Measurements from ENCODE around the gene ADORA3. TPM values are rescaled to one million over a fixed set of nuclear protein-coding genes. Genes with fewer than 3 reads are reported as not detected.
A peak's percentile ranks its signal among the peaks of the same experiment; 100 is the strongest.

ADORA3 gene
- total RNA-seq, 1 donor from 2014 or later = 3.6 TPM

- peak; percentile 22 for DNase-seq
These were observed 4.2 kb upstream of the ADORA3 start for GRCh38 chr1:111507411-111508201.

GRCh38 chr1:111506561-111506960 lies 3.1 kb upstream of the ADORA3 start:
- DNase-seq = no peak

- DNase-seq = no peak
These were observed 2.2 kb upstream of the ADORA3 start for GRCh38 chr1:111505641-111506119.

DNA sequence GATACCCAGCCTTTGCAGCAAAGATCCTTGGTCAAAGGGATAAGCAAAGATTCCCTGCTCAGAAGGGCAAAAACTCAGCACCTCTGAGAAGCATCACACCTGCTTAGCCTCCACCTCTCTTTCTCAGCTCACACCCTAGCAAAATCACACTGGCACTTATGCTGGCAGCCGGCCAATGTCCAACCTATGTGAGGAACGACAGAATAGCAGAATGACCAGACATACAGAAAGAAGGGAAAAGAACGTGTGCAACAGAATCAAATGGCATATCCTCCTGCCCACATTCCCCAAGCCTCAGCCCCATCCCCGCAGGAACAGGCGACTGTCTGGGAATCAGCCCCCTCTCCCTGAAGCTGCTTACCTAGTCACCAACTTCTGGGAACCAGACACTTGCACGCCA lies 664 bp upstream of the ADORA3 start:
- DNase-seq = no peak

- no peak for DNase-seq
These were observed 1.8 kb downstream of the ADORA3 start for GRCh38 chr1:111501645-111502044.

DNA sequence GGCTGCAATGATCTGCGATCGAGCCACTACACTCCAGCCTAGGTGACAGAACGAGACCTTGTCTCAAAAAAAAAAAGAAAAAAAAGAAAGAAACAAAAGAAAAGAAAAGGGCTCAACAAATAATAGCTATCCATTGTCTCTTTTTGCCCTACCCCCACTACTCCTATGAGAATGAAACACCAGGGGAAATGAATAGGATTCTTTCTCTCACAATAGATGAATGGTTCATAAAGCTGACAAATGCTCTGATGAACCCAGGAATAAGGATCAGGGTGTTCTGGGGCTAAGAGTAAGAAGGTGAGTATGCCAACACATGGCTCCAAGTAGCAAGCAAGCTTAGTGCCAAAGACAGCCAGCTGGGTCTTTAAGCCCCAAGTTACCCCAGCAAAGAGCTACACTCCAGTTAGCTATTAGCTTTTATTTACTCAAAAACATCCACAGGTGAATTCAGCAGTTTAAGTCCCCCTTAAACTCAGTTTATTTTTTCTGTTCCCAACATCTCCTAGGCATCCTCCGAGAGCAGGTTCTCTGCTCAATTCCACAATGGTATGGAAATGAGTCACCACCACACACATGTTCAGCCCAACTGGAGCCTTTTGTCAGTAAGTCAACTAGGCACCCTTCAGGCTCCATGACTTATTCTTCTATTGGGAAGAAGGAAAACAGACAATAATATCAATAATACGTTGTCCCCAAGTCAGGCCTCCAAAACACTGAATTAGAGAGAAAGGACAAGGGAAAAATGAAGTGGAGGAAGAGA lies 4.2 kb downstream of the ADORA3 start:
- DNase-seq = no peak

GRCh38 chr1:111497592-111497991 lies 5.8 kb downstream of the ADORA3 start:
- DNase-seq = no peak

DNA sequence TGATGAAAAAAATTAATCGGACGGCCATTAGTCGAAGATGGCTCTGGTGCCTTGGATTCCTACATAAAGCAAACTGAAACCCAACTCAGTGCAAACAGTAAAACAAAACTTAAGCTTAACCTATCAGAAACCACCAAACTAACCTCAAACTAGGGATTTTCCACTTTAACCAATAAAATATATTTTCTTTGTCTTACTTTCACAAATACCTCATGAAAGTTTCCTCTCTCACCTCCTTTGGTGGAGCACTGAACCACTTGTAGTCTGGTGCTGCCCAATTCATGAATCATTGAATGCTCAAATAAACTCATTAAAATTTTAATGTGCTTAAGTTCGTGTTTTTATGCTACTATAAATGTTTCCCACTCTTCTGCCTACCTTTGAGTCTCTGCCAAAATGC lies 7.0 kb downstream of the ADORA3 start:
- no peak for DNase-seq

GRCh38 chr1:111491070-111491469 lies 12.4 kb downstream of the ADORA3 start:
- no peak for DNase-seq

DNA sequence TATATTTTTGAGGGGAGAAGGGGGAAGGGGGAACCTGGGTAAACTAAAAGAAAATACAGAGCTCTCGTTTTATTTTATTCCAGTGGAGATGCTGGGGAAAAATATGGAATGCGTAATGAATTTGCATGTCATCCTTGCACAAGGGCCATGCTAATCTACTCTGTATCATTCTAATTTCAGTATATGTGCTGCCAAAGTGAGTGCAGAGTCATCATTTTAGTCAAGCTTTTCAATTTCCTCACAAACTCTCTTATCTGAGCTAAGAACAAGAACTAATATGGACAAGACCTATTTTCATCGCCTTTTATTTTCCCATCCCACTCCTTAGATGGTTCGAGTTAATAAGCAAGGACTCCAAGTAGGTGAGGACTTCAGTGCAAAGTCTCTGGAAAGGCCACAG lies 13.2 kb downstream of the ADORA3 start:
- no peak for DNase-seq

DNA sequence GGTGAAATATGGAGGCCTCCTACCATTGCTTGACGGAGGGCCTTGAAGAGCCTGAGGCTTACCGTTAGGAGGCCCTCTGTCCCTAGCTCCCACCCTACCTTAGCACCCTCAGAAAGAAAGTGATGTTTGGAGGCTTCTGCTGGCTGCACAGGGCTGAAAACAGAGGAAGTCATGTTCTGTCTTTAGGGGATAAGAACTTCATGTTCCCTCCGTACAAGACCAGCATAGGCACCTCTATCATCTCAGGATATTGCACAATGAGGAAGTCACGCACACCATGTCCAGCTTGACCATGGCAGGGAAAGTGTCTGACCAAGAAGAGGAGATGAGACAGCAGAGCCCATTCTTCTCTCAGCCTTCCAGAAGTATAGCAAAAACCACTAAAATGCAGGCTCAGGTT lies 13.8 kb downstream of the ADORA3 start:
- DNase-seq = no peak

DNA sequence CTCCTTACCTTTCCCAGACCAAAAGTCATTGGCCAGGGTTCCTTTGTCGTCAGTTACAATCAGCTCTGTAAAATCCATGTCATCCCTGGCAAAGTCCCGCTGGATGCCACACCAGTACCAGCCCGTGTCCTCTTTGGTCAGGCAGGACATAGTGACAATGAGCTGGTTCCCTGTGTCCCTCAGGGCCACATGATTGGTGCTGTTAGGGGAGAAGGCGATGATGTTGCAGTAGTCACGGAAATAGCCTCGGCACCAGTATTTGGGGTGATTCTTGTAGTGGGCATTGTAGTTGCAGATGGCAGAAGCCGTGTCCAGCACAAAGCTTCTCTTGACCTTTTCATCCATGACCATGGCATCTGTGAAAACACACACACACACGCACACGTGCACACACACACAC lies 14.8 kb downstream of the ADORA3 start:
- peak; percentile 34 for DNase-seq

DNA sequence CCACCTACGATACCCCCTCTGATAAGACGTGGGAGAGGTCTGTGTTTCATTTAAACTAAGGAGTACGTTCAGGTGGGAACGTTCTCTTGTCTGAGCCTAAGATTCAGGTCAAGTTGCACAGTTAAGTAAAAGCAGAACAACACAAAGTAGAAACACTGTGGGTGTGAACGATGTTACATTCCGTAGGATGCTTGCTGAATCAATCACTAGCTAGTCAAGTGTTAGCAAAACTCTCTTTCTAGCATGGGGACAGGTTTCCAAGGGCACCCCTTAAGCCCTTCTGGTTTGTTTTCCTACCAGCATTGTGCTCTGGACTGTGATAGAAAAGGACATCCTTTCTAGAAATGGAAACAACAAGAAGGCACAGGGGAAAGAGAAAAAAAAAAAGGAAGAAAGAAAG lies 16.3 kb downstream of the ADORA3 start:
- DNase-seq = no peak

DNA sequence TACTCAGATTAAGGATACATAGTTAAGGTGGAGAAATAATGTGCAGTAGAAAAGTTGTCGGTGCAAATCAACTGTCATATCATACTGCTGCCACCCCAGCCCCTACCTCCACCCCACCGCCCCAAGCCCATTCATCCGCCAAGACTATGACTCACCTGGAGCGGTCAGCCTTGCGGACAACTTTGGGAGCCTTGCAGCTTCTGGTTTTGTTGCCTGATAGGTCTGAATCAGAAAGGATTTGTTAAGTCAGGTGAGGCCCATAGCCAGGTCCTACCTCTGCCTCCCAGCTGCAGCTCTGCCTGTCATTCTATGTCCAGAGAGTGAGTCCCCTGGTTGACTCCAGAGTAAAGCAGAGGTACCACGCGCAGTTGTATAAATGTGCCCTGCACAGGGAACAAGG lies 17.0 kb downstream of the ADORA3 start:
- no peak for DNase-seq

DNA sequence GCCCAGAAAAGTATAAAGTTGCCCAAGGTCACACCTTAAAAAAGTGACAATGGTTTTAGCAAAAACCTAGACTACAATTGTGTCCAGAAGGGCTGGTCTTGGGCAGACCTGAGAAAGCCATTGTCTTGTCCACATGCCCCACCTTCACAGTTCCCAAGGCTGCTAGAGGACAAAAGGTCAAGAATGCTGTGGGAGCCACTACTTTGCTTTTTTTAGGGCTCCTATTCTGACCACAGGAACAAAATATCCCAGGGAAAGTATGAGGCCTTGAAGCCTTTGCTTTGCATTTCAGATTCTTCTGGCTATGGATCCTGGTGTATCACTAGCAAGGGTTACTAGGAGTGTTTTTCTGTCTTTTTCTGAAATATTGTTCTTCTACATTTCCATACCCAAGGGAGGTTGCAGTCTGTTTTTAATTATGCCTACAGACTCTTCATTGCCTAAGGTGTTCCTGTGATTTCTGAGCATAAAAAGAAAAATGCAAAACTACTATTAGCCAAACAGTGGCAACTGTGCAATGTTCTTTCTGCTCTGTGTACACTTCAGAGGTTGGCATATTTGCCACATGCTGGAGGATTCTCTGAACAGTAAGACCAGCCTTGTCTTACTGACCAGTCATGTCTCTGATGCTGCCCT lies 18.9 kb downstream of the ADORA3 start:
- DNase-seq = no peak

DNA sequence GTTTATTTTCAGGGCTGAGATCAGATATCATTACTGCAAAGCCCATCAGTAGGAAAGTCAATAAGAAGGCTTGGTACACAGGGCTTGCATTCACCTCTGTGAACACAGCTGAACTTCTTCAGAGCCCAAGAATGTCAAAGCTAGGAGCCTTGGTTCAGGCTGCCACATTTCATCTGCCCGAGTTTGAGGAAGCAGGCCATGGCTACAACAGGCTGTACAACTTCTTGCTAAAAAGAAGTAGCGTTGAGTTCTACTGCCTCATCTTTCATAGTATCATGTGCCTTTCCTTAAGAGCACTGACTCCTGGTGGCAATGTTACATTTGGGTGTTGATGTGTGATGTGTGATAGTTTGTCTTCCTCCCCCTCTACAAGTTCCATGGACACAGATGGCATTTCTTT lies 19.6 kb downstream of the ADORA3 start:
- no peak for DNase-seq

DNA sequence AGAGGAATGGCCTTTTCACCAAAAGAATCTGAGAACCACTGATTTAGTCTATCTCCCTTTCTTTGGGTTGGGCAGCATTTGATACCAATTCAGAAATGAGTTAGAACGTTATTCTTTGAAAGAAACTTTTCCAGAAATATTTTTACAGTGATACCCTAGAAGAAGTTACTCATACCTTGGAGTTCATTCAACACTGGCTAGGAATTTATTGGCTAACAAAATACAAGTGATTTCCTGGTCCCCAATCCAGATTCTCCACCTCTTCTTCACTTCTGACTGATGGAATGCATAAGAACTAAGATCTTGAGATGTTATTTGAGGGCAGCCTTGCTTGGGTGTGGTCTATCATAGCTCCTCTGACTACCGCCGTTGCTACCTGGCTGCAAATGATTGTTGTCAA lies 20.3 kb downstream of the ADORA3 start:
- DNase-seq = no peak

DNA sequence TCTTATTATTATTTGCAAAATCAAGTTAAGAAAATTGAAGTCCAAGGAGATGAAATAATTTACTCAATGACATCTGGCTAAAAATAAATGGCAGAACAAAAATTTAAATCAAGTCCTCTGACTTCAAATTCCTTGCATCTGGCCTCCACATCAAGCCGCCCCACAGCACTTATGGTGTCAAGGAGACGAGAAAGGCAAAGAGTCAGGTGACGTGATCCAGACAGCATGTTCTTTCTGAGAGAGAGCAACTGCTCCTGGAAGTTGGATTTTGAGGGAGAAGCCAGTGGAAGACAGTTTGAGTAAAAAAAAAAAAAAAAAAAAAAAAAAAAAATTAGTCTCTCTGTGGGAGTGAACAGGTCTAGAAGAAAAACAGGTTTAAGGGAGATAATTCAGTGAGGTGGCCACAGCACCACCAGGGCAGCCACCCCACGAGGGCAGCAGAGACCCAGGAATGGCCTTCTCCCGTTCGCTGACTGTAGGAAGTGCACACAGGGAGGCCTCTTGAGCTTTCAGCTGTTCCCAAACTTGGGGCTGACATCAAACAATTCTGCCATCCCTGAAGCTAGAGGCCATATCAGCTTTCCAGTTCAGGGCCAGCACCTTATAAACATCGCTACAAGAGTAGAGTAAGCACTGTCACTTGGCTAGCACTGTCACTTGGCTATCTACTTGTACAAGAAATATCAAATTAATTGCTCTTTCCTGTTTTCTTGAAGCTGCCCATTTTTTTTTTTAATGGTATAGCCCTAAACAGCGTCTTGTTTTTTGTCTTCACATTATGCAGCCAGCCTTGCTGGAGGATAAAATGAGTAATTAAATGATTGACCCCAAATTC lies 21.8 kb downstream of the ADORA3 start:
- peak; percentile 59 for DNase-seq

GRCh38 chr1:111480674-111481073 lies 22.8 kb downstream of the ADORA3 start:
- no peak for DNase-seq

DNA sequence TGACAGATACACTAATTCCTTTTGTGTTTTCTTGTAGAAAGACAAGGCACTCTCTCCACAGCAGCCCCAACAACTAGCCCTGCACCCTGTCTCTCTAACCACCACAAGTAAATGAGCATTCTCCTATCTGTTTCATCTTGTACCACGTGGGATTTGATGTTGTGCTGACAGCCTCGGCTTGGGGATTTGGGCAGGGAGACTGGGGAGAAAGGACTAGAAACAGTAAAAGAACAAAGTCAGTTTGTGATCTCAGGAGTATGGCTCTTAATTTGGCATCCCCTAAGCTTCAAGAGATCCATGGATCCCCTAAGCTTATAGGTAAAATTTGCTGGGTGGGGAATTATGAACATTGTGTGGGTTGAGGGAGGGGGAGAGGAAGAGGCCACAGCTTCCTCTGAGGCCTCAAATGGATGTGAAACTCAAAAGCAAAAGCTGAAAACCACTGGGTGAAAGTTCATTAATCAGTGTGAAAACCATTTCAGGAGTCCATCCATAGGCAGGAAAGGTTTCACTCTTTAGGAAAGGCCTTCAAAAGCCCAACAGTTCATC lies 26.6 kb downstream of the ADORA3 start:
- no peak for DNase-seq

GRCh38 chr1:111476214-111476613 lies 27.2 kb downstream of the ADORA3 start:
- DNase-seq = no peak

DNA sequence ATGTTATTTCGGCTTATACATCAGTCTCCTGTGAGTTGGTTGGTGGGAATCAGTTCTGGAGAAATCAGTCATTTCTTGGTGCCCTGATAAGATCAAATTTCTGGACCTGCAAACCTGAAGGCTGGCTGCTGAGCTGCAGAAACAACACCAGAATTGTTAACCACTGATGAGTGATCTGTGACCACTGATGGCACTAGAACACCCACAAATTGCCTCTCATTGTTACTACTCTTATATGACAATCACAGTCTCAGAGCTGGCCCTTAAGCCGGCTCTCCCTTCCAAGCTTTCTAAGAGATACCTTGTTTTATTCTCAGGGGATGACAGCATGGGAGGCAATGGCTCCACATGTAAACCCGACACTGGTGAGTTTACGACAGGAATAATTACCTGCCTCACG lies 27.7 kb downstream of the ADORA3 start:
- no peak for DNase-seq

All from occipital lobe (tissue), 2 donors.